KMS-11 (cell line): ENCODE data around the gene SAP25.

Source experiments
- H2AFZ ChIP-seq: fragments of 200-600 bp; sonication (generic); 2 replicates; pipeline ENCODE4 v1.6.1; 2016; ENCODE audit warnings: antibody characterized with exemption, mixed run types, low read depth
- H3K27ac ChIP-seq: fragments of 200-600 bp; sonication (generic); 2 replicates; pipeline ENCODE4 v1.6.1; 2016; ENCODE audit warnings: mild to moderate bottlenecking, mixed run types
- H3K27me3 ChIP-seq: fragments of 200-600 bp; sonication (generic); 2 replicates; pipeline ENCODE4 v1.6.1; 2017; ENCODE audit warnings: mild to moderate bottlenecking, low read depth, mixed run types, moderate library complexity; ENCODE audit not compliant: insufficient read depth
- H3K36me3 ChIP-seq: fragments of 200-600 bp; sonication (generic); 2 replicates; pipeline ENCODE4 v1.6.1; 2017; ENCODE audit warnings: mild to moderate bottlenecking, mixed run types; ENCODE audit not compliant: insufficient read depth
- H3K4me1 ChIP-seq: fragments of 200-600 bp; sonication (generic); 2 replicates; pipeline ENCODE4 v1.6.1; 2016; ENCODE audit warnings: mild to moderate bottlenecking, low read depth, mixed run types; ENCODE audit not compliant: poor library complexity, severe bottlenecking
- H3K4me2 ChIP-seq: fragments of 200-600 bp; sonication (generic); 2 replicates; pipeline ENCODE4 v1.7.0; 2016; ENCODE audit warnings: mild to moderate bottlenecking, mixed run types
- H3K4me3 ChIP-seq: fragments of 200-600 bp; sonication (generic); IDR thresholded peaks from 2 replicates; pipeline ENCODE4 v1.6.1; 2017; ENCODE audit warnings: low read depth, low read length, mixed read lengths; ENCODE audit not compliant: insufficient read depth
- H3K79me2 ChIP-seq: fragments of 200-600 bp; sonication (generic); 2 replicates; pipeline ENCODE4 v1.6.1; 2016; ENCODE audit warnings: low read depth, mixed run types; ENCODE audit not compliant: insufficient read depth
- H3K9ac ChIP-seq: fragments of 200-600 bp; sonication (generic); 2 replicates; pipeline ENCODE4 v1.6.1; 2016; ENCODE audit warnings: mild to moderate bottlenecking, mixed run types
- H4K20me1 ChIP-seq: fragments of 200-600 bp; sonication (generic); 2 replicates; pipeline ENCODE4 v1.6.1; 2016; ENCODE audit warnings: mild to moderate bottlenecking, mixed run types; ENCODE audit not compliant: insufficient read depth
- CTCF ChIP-seq: fragments of 200-600 bp; sonication (generic); conservative IDR thresholded peaks from 2 replicates; pipeline ENCODE4 v1.6.1; 2017; ENCODE audit warnings: low read depth, mild to moderate bottlenecking, antibody characterized with exemption, low read length, moderate library complexity, mixed read lengths

SAP25 gene

GRCh38 chr7:100572281-100572948 lies 1.3 kb downstream of the SAP25 start:
- Histone ChIP-seq H3K79me2 (no peaks in the 10 kb centered on the region), H3K27ac (no peak overlapping the region), H3K4me3 (no peak overlapping the region), H3K9ac (no peak overlapping the region), H3K36me3 (no peaks in the 10 kb centered on the region), H3K4me2 (no peak overlapping the region), H2AFZ (no peak overlapping the region), H4K20me1 (no peaks in the 10 kb centered on the region), H3K4me1 (no peaks in the 10 kb centered on the region), H3K27me3 (no peaks in the 10 kb centered on the region)
- TF ChIP-seq CTCF = no peak

GRCh38 chr7:100571829-100572116 lies 1.9 kb downstream of the SAP25 start:
- H3K27ac ChIP-seq = no peak overlapping the region
- H3K4me3 ChIP-seq = no peak overlapping the region
- H3K4me2 ChIP-seq = no peak overlapping the region
- no peaks in the 10 kb centered on the region for H4K20me1 ChIP-seq
- H3K79me2 ChIP-seq = no peaks in the 10 kb centered on the region
- no peak overlapping the region for H3K9ac ChIP-seq
- no peak overlapping the region for H2AFZ ChIP-seq
- H3K27me3 ChIP-seq = no peaks in the 10 kb centered on the region
- no peaks in the 10 kb centered on the region for H3K4me1 ChIP-seq
- no peaks in the 10 kb centered on the region for H3K36me3 ChIP-seq
- no peak for TF ChIP-seq CTCF

GRCh38 chr7:100570954-100571828 lies 2.5 kb downstream of the SAP25 start:
- Histone ChIP-seq H3K9ac (no peak overlapping the region), H3K79me2 (no peaks in the 10 kb centered on the region), H3K36me3 (no peaks in the 10 kb centered on the region), H4K20me1 (no peaks in the 10 kb centered on the region), H3K4me3 (no peak overlapping the region), H3K27me3 (no peaks in the 10 kb centered on the region), H3K4me1 (no peaks in the 10 kb centered on the region), H3K4me2 (no peak overlapping the region), H2AFZ (no peak overlapping the region), H3K27ac (no peak overlapping the region)
- no peak for TF ChIP-seq CTCF

GRCh38 chr7:100568896-100569844 lies 4.5 kb downstream of the SAP25 start:
- Histone ChIP-seq H3K9ac (no peak overlapping the region), H4K20me1 (no peaks in the 10 kb centered on the region), H3K4me1 (no peaks in the 10 kb centered on the region), H3K79me2 (no peaks in the 10 kb centered on the region), H3K36me3 (no peaks in the 10 kb centered on the region), H3K27ac (no peak overlapping the region), H3K4me3 (no peak overlapping the region), H2AFZ (no peak overlapping the region), H3K27me3 (no peaks in the 10 kb centered on the region), H3K4me2 (no peak overlapping the region)
- no peak for TF ChIP-seq CTCF
